ENCODE results near the gene BLVRA. TPM values are rescaled to one million over a fixed set of nuclear protein-coding genes. Genes with fewer than 3 reads are reported as not detected.

Gene BLVRA
- total RNA-seq, 1 donor from 2014 or later, result 63.4 TPM

DNA sequence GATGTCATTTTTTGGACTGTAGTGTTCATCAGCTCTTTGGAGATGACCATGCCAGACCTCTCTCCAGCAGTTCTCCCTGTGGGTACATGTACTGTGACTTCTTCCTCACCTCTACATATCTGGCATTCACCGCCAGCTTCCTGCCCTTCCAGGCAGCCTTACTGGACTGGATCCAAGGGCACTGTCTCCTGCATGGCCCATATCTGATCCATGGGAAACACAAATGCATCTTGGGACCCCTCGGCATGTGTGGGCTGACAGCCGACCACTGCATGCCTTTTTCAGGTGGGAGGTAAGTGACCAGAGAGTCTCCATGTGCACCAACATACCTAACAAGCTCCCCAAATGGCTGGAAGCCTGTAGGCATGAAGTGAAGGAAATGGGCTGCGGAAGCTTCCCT is 3.9 kb upstream of the BLVRA start:
- TF ChIP-seq CTCF (IDR thresholded peaks at IDR 0.05; ENCODE audit: partially characterized antibody, unreplicated experiment), result no peak
- peaks cover 3% of the 10 kb centered on the region for H3K27me3 Mint-ChIP-seq (ENCODE audit: unreplicated experiment)
- peaks cover 15% of the 10 kb centered on the region for H3K9me3 Mint-ChIP-seq (ENCODE audit: unreplicated experiment)
- no peaks in the 10 kb centered on the region for H3K36me3 Mint-ChIP-seq (ENCODE audit: unreplicated experiment)
- H3K4me1 Mint-ChIP-seq (ENCODE audit: low read depth, unreplicated experiment), result peaks cover 25% of the 10 kb centered on the region
- no peak overlapping the region for H3K4me3 Mint-ChIP-seq (ENCODE audit: unreplicated experiment)
- DNase-seq, result no peak
- no peak overlapping the region for H3K27ac Mint-ChIP-seq (ENCODE audit: unreplicated experiment)

DNA sequence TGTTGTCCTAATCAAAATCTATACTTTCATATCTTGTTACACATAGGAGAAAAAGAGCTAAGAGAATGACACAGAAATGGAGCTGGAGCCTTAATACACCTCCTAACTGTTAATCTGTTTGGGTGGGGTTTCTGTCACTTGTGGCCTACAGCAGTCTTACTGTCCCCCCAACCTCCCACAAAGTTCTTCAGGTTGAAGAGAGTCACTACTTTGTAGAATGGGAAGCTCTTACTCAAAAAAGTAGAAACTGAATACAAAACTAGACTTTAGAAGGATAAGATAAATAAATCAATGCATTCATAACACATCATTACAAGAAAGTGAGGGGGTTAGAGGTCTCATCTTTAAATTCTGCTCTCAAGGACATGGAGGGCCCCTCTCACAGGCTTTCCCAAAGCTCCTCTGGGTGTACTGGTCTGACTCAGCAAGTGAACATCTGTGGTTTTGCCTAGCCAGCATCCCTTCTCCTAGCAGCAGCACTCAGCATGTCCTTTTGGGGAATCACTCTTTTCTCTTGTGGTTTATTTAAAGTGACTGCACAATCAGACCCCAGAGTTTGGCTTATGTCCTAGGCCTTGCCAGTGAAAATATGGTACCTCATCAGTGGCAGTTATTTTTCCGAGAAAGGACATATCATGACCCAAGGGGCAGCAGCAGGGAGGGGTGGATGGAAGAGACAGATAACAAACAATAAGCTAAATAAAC is 2.0 kb upstream of the BLVRA start:
- Mint-ChIP-seq H3K27ac (ENCODE audit: unreplicated experiment) (peak overlapping the region; percentile 94), H3K9me3 (ENCODE audit: unreplicated experiment) (peaks cover 15% of the 10 kb centered on the region), H3K36me3 (ENCODE audit: unreplicated experiment) (no peaks in the 10 kb centered on the region), H3K27me3 (ENCODE audit: unreplicated experiment) (peaks cover 3% of the 10 kb centered on the region), H3K4me3 (ENCODE audit: unreplicated experiment) (peak overlapping the region; percentile 80), H3K4me1 (ENCODE audit: low read depth, unreplicated experiment) (peaks cover 28% of the 10 kb centered on the region)
- DNase-seq, result no peak
- no peak for TF ChIP-seq CTCF (IDR thresholded peaks at IDR 0.05; ENCODE audit: partially characterized antibody, unreplicated experiment)

DNA sequence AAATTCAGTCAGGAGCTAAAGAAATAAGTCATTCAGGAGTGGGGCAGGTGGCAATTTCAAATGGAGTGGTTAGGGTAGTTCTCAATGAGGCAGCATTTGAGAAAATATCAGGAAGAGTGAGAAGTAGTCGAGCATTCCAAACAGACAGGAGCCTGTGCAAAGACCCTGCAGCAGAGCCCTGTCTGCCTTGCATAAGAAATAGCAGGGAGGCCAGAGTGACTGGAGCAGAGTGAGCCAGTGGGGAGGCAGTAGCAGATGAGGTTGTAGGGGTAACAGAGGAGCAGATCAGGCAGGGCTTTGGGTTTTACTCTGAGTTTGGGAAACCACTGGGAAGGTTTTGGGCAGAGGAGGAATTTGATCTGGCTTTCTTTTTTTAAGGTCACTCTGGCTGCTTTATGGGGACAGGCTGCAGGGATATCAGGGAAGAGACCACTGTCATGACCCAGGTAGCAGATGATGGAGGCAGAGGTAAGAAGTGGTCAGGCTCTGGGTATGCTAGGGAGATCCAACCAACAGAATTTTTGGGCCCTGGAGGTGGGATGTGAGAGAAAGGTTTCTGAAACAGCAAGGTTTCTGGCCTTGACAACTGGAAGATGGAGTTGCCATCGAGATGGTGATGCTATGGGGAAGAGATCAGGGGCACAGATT is 1.3 kb upstream of the BLVRA start:
- peak overlapping the region; percentile 80 for H3K4me3 Mint-ChIP-seq (ENCODE audit: unreplicated experiment)
- peaks cover 3% of the 10 kb centered on the region for H3K27me3 Mint-ChIP-seq (ENCODE audit: unreplicated experiment)
- H3K9me3 Mint-ChIP-seq (ENCODE audit: unreplicated experiment), result peaks cover 15% of the 10 kb centered on the region
- no peak for DNase-seq
- H3K27ac Mint-ChIP-seq (ENCODE audit: unreplicated experiment), result peak overlapping the region; percentile 94
- no peaks in the 10 kb centered on the region for H3K36me3 Mint-ChIP-seq (ENCODE audit: unreplicated experiment)
- no peak for TF ChIP-seq CTCF (IDR thresholded peaks at IDR 0.05; ENCODE audit: partially characterized antibody, unreplicated experiment)
- H3K4me1 Mint-ChIP-seq (ENCODE audit: low read depth, unreplicated experiment), result peaks cover 28% of the 10 kb centered on the region

GRCh38 chr7:43758822-43759683 is 573 bp downstream of the BLVRA start:
- Mint-ChIP-seq H3K4me1 (ENCODE audit: low read depth, unreplicated experiment) (peaks cover 32% of the 10 kb centered on the region), H3K9me3 (ENCODE audit: unreplicated experiment) (peaks cover 11% of the 10 kb centered on the region), H3K4me3 (ENCODE audit: unreplicated experiment) (peak overlapping the region; percentile 89), H3K27ac (ENCODE audit: unreplicated experiment) (peak overlapping the region; percentile 91), H3K36me3 (ENCODE audit: unreplicated experiment) (no peaks in the 10 kb centered on the region), H3K27me3 (ENCODE audit: unreplicated experiment) (peaks cover 2% of the 10 kb centered on the region)
- no peak for TF ChIP-seq CTCF (IDR thresholded peaks at IDR 0.05; ENCODE audit: partially characterized antibody, unreplicated experiment)
- DNase-seq, result peak; percentile 72
